H1 (cell line): ENCODE measurements around the gene MATR3. TPM values are rescaled to one million over a fixed set of nuclear protein-coding genes. Genes with fewer than 3 reads are reported as not detected.

Experiments used
- CTCF ChIA-PET: fragments of 300-600 bp; sonication (Branson Sonifier 250); formaldehyde crosslinking; loops from one replicate; lab custom pipeline; 2021; ENCODE audit not compliant: partially characterized antibody; lab: Charles Lee
- POLR2A ChIA-PET: fragments of 300-600 bp; sonication (Branson Sonifier 250); formaldehyde crosslinking; loops from one replicate; lab custom pipeline; 2021; ENCODE audit warnings: inconsistent platforms; ENCODE audit not compliant: partially characterized antibody; lab: Charles Lee
- DNase-seq, 2 experiments: peaks; one replicate each; pipeline versions ENCODE4 v3.0.0 to v3.0.0-alpha.2; 2010 to 2022; ENCODE audit warnings: low spot score in 2 of 2, low read depth in 1 of 2, mixed read lengths in 1 of 2
- FAIRE-seq: peaks from 2 replicates; lab custom pipeline; 2011; peaks lifted over from hg19 to GRCh38; lab: Jason Lieb, UNC
- H2AFZ ChIP-seq: 2 replicates; pipeline ENCODE4 v1.8.1; 2012; ENCODE audit warnings: low read length, inconsistent platforms
- H2AK5ac ChIP-seq: 2 replicates; pipeline ENCODE4 v1.6.1; 2013; ENCODE audit warnings: low read depth, low read length
- H2BK120ac ChIP-seq: replicated peaks from 2 replicates; pipeline ENCODE3; 2013; ENCODE audit warnings: low read depth, low read length, inconsistent platforms
- H2BK12ac ChIP-seq: 2 replicates; pipeline ENCODE4 v1.6.1; 2013; ENCODE audit warnings: low read depth, low read length
- H2BK15ac ChIP-seq: 2 replicates; pipeline ENCODE4 v1.6.1; 2013; ENCODE audit warnings: low read length
- H2BK20ac ChIP-seq: 2 replicates; pipeline ENCODE4 v1.6.1; 2013; ENCODE audit warnings: low read length
- H2BK5ac ChIP-seq: 2 replicates; pipeline ENCODE4 v1.6.1; 2013; ENCODE audit warnings: low read depth, low read length
- H3K14ac ChIP-seq: 2 replicates; pipeline ENCODE4 v1.6.1; 2013; ENCODE audit warnings: inconsistent platforms; ENCODE audit not compliant: insufficient read length
- H3K18ac ChIP-seq: 2 replicates; pipeline ENCODE4 v1.6.1; 2013; ENCODE audit warnings: low read length; ENCODE audit errors: extremely low read depth
- H3K23ac ChIP-seq: 2 replicates; pipeline ENCODE4 v1.6.1; 2013; ENCODE audit warnings: inconsistent platforms; ENCODE audit not compliant: insufficient read length
- H3K23me2 ChIP-seq: 2 replicates; pipeline ENCODE4 v1.6.1; 2013; ENCODE audit warnings: low read depth, low read length
- H3K27ac ChIP-seq: 2 replicates; pipeline ENCODE4 v1.6.1; 2011; ENCODE audit warnings: low read depth, low read length, inconsistent platforms
- H3K27me3 ChIP-seq, 4 experiments: replicated peaks in 1 of 4; 1 replicate in 1 of 4; 2 replicates in 3 of 4; pipeline versions ENCODE4 v1.6.1 to v1.8.1; 2011 to 2013; ENCODE audit warnings: low read length in 3 of 4, mild to moderate bottlenecking in 3 of 4, inconsistent platforms in 2 of 4, mixed read lengths in 2 of 4, moderate library complexity in 1 of 4; ENCODE audit not compliant: control insufficient read depth in 3 of 4, insufficient read depth in 3 of 4; ENCODE audit errors: extremely low read depth in 1 of 4
- H3K36me3 ChIP-seq, 4 experiments: 2 replicates each; pipeline versions ENCODE4 v1.6.1 to v1.8.1; 2011 to 2013; ENCODE audit warnings: mild to moderate bottlenecking in 4 of 4, low read length in 3 of 4, moderate library complexity in 2 of 4, control low read depth in 1 of 4, inconsistent platforms in 1 of 4; ENCODE audit not compliant: insufficient read depth in 4 of 4, control insufficient read depth in 2 of 4
- H3K4ac ChIP-seq: replicated peaks from 2 replicates; pipeline ENCODE3; 2013; ENCODE audit warnings: low read length, low read depth, mixed read lengths, inconsistent platforms; ENCODE audit not compliant: insufficient read length
- H3K4me1 ChIP-seq, 4 experiments: replicated peaks in 1 of 4; 1 replicate in 1 of 4; 2 replicates in 3 of 4; pipeline versions ENCODE4 v1.6.1 to v1.8.1; 2011 to 2013; ENCODE audit warnings: low read length in 3 of 4, inconsistent platforms in 2 of 4, mixed read lengths in 1 of 4; ENCODE audit not compliant: insufficient read depth in 4 of 4, control insufficient read depth in 3 of 4
- H3K4me2 ChIP-seq, 2 experiments: 2 replicates each; pipeline versions ENCODE4 v1.6.1 to v1.8.1; 2011 to 2013; ENCODE audit warnings: low read depth in 2 of 2, low read length in 2 of 2, control low read depth in 1 of 2, inconsistent platforms in 1 of 2, mild to moderate bottlenecking in 1 of 2; ENCODE audit not compliant: insufficient read depth in 1 of 2
- H3K4me3 ChIP-seq, 4 experiments: fragments of 200-600, 300-600 bp in 1 of 4; sonication (generic), shearing (Covaris generic), sonication (Bioruptor Twin) in 1 of 4; 2 replicates each; pipeline versions ENCODE4 v1.5.1 to v1.8.1; 2011 to 2016; ENCODE audit warnings: low read length in 4 of 4, low read depth in 3 of 4, control low read depth in 2 of 4, inconsistent platforms in 2 of 4, mild to moderate bottlenecking in 2 of 4, mixed read lengths in 1 of 4, moderate library complexity in 1 of 4; ENCODE audit not compliant: insufficient read depth in 2 of 4; ENCODE audit errors: extremely low read depth in 1 of 4
- H3K56ac ChIP-seq: replicated peaks from 2 replicates; pipeline ENCODE3; 2013; ENCODE audit warnings: low read depth, mild to moderate bottlenecking, mixed read lengths, low read length, inconsistent platforms; ENCODE audit not compliant: insufficient read length
- H3K79me1 ChIP-seq: 2 replicates; pipeline ENCODE4 v1.6.1; 2013; ENCODE audit warnings: low read depth, low read length, control low read depth
- H3K79me2 ChIP-seq, 2 experiments: 2 replicates each; pipeline versions ENCODE4 v1.6.1 to v1.8.1; 2012 to 2013; ENCODE audit warnings: low read length in 2 of 2, mild to moderate bottlenecking in 2 of 2, inconsistent platforms in 1 of 2; ENCODE audit not compliant: insufficient read depth in 2 of 2, control insufficient read depth in 1 of 2
- H3K9ac ChIP-seq, 4 experiments: replicated peaks in 1 of 4; 1 replicate in 1 of 4; 2 replicates in 3 of 4; pipeline versions ENCODE4 v1.6.1 to v1.8.1; 2011 to 2013; ENCODE audit warnings: low read depth in 3 of 4, low read length in 3 of 4, control low read depth in 2 of 4, mild to moderate bottlenecking in 2 of 4, moderate library complexity in 2 of 4, inconsistent platforms in 1 of 4; ENCODE audit errors: extremely low read depth in 1 of 4
- H3K9me3 ChIP-seq, 2 experiments: 2 replicates each; pipeline versions ENCODE4 v1.6.1 to v1.8.1; 2012 to 2013; ENCODE audit warnings: mild to moderate bottlenecking in 2 of 2, moderate library complexity in 2 of 2, control low read depth in 1 of 2, inconsistent platforms in 1 of 2, low read depth in 1 of 2, low read length in 1 of 2, mixed read lengths in 1 of 2; ENCODE audit not compliant: insufficient read depth in 2 of 2
- H4K20me1 ChIP-seq, 2 experiments: replicated peaks in 1 of 2; 2 replicates each; pipeline versions ENCODE3 to v1.8.1; 2011 to 2013; ENCODE audit warnings: inconsistent platforms in 2 of 2, low read length in 2 of 2, mild to moderate bottlenecking in 1 of 2; ENCODE audit not compliant: insufficient read depth in 2 of 2, control insufficient read depth in 1 of 2
- H4K5ac ChIP-seq: 2 replicates; pipeline ENCODE4 v1.6.1; 2013; ENCODE audit warnings: low read length, low read depth, mixed read lengths, inconsistent platforms; ENCODE audit not compliant: insufficient read length
- H4K8ac ChIP-seq: 2 replicates; pipeline ENCODE4 v1.8.0; 2013; ENCODE audit warnings: mild to moderate bottlenecking, moderate library complexity, low read length, inconsistent platforms; ENCODE audit not compliant: insufficient read depth; ENCODE audit errors: extremely low read depth
- H4K91ac ChIP-seq: replicated peaks from 2 replicates; pipeline ENCODE3; 2013; ENCODE audit warnings: low read length, mixed read lengths, inconsistent platforms; ENCODE audit not compliant: insufficient read length
- HDAC2 ChIP-seq, 2 experiments: fragments of 300-600 bp in 1 of 2; sonication (generic) in 1 of 2; IDR thresholded peaks; 2 replicates each; pipeline ENCODE4 v1.6.1; 2011 to 2012; ENCODE audit warnings: low read depth in 2 of 2, low read length in 2 of 2, mild to moderate bottlenecking in 2 of 2, moderate library complexity in 2 of 2, borderline replicate concordance in 1 of 2, inconsistent platforms in 1 of 2
- POU5F1 ChIP-seq: IDR thresholded peaks from 2 replicates; pipeline ENCODE4 v1.6.1; 2011; ENCODE audit warnings: low read depth, mild to moderate bottlenecking, low read length, moderate library complexity
- RFX5 ChIP-seq: IDR thresholded peaks from 2 replicates; pipeline ENCODE4 v1.6.1; 2011; ENCODE audit warnings: low read depth, low read length, improper control_type of control experiment, borderline replicate concordance
- polyA plus RNA-seq, 7 experiments: library from polyadenylated mRNA; depleted of rRNA in 3 of 7; stranded (reverse) in 5 of 7; unstranded in 2 of 7; fragments of >200 nt in 5 of 7; fragments of 200-250 nt in 2 of 7; gene quantifications; 1 replicate in 5 of 7; 2 replicates in 1 of 7; 4 replicates in 1 of 7; pipeline versions ENCODE4 v1.2.1 to v1.2.3, GENCODE V29; 2011 to 2013; ENCODE audit warnings: missing spikeins in 2 of 7, mixed read lengths in 2 of 7
- total RNA-seq: library from RNA; stranded (reverse); fragmentation: NEBNext Ultra II Directional; extraction: Animal tissue kit (Norgen Biotek cat#: 25700); gene quantifications from 2 replicates; pipeline ENCODE4 v1.2.1, GENCODE V29; 2021

MATR3 gene
- total and polyA plus RNA-seq, 2 of the 8 experiments (the other 6 are each of a cell fraction or from before 2014, with no cell fraction given): 116 to 389 TPM

DNA sequence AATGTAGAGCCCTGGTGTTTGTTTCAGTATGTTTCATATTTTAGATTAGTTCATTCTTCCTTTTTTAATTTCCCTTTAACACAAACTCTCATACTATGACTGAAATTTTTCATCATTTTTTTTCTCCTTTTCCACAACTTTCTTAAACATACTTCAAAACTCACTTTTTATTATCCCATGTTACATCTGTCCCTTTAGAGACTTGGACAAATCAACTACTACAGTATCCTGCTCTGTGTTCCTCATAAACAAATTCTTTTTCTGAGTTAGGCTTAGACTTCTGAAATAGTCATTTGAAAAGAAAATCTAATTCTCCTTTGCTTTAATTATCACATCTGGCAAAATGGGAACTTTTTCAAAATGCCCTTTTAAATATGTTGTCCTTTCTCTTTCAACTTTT, 15.3 kb downstream of the MATR3 start:
- no peak overlapping the region for H3K27ac ChIP-seq
- peaks cover 61 to 100% of the 10 kb centered on the region in 2 experiments for H3K79me2 ChIP-seq
- no peak overlapping the region for H3K18ac ChIP-seq
- H2BK20ac ChIP-seq: no peak overlapping the region
- H3K27me3 ChIP-seq: no peaks in the 10 kb centered on the region
- TF ChIP-seq POU5F1: no peak
- TF ChIP-seq RFX5: no peak
- no peak for TF ChIP-seq HDAC2 (IDR thresholded peaks at IDR 0.05; ENCODE audit: borderline replicate concordance in 1 of 2, low read depth in 2 of 2, low read length in 2 of 2)
- H3K4me3 ChIP-seq: no peak overlapping the region
- H2BK12ac ChIP-seq: no peak overlapping the region
- CTCF ChIA-PET: no interaction called here
- peaks cover 0 to 6% (median 0%) of the 10 kb centered on the region in 4 experiments; a peak in 2 of 8 replicates for H3K36me3 ChIP-seq
- DNase-seq: no peak
- H3K79me1 ChIP-seq: no peaks in the 10 kb centered on the region
- FAIRE-seq: no peak
- H3K9ac ChIP-seq: no peak overlapping the region
- no peak overlapping the region for H2BK5ac ChIP-seq
- H4K20me1 ChIP-seq: peaks cover 27 to 60% of the 10 kb centered on the region in 2 experiments
- no peak overlapping the region for H2BK15ac ChIP-seq
- no peak overlapping the region for H2BK120ac ChIP-seq
- H3K23ac ChIP-seq: no peak overlapping the region
- H4K91ac ChIP-seq: no peak overlapping the region
- H4K8ac ChIP-seq: no peak overlapping the region
- no peak overlapping the region for H3K56ac ChIP-seq
- H3K4me1 ChIP-seq: peaks cover 0 to 11% (median 7%) of the 10 kb centered on the region in 4 experiments; a peak in 6 of 7 replicates
- H3K14ac ChIP-seq: no peak overlapping the region
- H4K5ac ChIP-seq: no peak overlapping the region
- H3K9me3 ChIP-seq: no peaks in the 10 kb centered on the region
- POLR2A ChIA-PET: interaction anchor here (0.6 to 51.1 kb wide), 4 partner anchors 2 to 60 kb away, joined by 4 to 1766 read pairs (median 885); partner anchors contain the start of gene MATR3
- H2AK5ac ChIP-seq: no peak overlapping the region
- 0 out of 4 replicates have a peak overlapping the region, but pooled peaks of 1 of the 2 experiments have one; percentile 6 for H3K4me2 ChIP-seq
- H3K4ac ChIP-seq: no peak overlapping the region
- no peaks in the 10 kb centered on the region for H3K23me2 ChIP-seq
- no peak overlapping the region for H2AFZ ChIP-seq
